PFSK-1 (cell line): ENCODE measurements around the gene NANP.

Source experiments
- POLR2AphosphoS5 ChIP-seq: IDR thresholded peaks from 2 replicates; pipeline ENCODE4 v1.6.1; 2012; ENCODE audit warnings: low read depth, mild to moderate bottlenecking, control low read depth, low read length, moderate library complexity
- SIN3A ChIP-seq: IDR thresholded peaks from 2 replicates; pipeline ENCODE4 v1.6.1; 2012; ENCODE audit warnings: mild to moderate bottlenecking, low read length, moderate library complexity, borderline replicate concordance; ENCODE audit not compliant: insufficient read depth
- TAF1 ChIP-seq: IDR thresholded peaks from 2 replicates; pipeline ENCODE4 v1.6.1; 2012; ENCODE audit warnings: low read length, control low read depth, borderline replicate concordance; ENCODE audit not compliant: insufficient read depth
- TF ChIP-seq, protein P1 (sequence below), 2 experiments: IDR thresholded peaks; 2 replicates each; pipeline versions ENCODE4 v1.6.1 to v1.8.0; 2011 to 2012; ENCODE audit warnings: low read depth in 2 of 2, low read length in 2 of 2, control low read depth in 1 of 2, inconsistent platforms in 1 of 2, mild to moderate bottlenecking in 1 of 2, moderate library complexity in 1 of 2; ENCODE audit not compliant: insufficient read depth in 1 of 2

DNA sequence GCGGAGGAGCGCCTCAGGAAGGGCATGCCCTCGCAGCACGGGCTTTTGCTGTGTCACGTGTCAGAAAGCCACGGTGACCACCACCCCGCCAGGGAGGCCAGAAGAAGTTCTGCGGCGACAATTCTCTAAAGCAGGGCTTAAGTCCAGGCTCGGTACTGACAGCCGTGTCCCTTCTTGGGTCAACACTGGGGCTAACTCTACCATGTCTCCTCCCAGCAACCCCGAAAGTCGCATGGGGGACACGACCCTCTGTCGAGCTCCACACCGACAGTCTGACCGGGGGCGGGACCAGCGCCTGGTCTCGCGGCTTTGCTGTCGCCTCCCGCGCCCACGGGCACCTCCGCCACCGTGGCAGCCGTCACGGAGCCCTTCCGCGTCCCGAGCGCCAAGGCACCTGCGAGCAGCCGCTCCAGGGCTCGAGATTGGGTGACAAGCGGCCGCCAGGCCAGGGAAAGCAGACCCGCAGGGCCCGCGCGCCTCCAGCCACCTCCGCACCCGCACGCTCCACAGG, 534 bp downstream of the NANP start:
- TF ChIP-seq POLR2AphosphoS5 (no peak), TAF1 (no peak), SIN3A (no peak)
- TF ChIP-seq, protein P1, sequence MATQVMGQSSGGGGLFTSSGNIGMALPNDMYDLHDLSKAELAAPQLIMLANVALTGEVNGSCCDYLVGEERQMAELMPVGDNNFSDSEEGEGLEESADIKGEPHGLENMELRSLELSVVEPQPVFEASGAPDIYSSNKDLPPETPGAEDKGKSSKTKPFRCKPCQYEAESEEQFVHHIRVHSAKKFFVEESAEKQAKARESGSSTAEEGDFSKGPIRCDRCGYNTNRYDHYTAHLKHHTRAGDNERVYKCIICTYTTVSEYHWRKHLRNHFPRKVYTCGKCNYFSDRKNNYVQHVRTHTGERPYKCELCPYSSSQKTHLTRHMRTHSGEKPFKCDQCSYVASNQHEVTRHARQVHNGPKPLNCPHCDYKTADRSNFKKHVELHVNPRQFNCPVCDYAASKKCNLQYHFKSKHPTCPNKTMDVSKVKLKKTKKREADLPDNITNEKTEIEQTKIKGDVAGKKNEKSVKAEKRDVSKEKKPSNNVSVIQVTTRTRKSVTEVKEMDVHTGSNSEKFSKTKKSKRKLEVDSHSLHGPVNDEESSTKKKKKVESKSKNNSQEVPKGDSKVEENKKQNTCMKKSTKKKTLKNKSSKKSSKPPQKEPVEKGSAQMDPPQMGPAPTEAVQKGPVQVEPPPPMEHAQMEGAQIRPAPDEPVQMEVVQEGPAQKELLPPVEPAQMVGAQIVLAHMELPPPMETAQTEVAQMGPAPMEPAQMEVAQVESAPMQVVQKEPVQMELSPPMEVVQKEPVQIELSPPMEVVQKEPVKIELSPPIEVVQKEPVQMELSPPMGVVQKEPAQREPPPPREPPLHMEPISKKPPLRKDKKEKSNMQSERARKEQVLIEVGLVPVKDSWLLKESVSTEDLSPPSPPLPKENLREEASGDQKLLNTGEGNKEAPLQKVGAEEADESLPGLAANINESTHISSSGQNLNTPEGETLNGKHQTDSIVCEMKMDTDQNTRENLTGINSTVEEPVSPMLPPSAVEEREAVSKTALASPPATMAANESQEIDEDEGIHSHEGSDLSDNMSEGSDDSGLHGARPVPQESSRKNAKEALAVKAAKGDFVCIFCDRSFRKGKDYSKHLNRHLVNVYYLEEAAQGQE (IDR thresholded peaks at IDR 0.05; ENCODE audit: insufficient read depth in 1 of 2, low read depth in 2 of 2, low read length in 2 of 2), result no peak
